HG03097 (cell line): ENCODE measurements around the gene CCDC106.

ENCODE experiments used
- ATAC-seq: cut with Tn5 transposase; IDR thresholded peaks from one replicate; pipeline ENCODE4 v1.9.1; 2021; ENCODE audit not compliant: unreplicated experiment, low FRiP score

CCDC106 gene

DNA sequence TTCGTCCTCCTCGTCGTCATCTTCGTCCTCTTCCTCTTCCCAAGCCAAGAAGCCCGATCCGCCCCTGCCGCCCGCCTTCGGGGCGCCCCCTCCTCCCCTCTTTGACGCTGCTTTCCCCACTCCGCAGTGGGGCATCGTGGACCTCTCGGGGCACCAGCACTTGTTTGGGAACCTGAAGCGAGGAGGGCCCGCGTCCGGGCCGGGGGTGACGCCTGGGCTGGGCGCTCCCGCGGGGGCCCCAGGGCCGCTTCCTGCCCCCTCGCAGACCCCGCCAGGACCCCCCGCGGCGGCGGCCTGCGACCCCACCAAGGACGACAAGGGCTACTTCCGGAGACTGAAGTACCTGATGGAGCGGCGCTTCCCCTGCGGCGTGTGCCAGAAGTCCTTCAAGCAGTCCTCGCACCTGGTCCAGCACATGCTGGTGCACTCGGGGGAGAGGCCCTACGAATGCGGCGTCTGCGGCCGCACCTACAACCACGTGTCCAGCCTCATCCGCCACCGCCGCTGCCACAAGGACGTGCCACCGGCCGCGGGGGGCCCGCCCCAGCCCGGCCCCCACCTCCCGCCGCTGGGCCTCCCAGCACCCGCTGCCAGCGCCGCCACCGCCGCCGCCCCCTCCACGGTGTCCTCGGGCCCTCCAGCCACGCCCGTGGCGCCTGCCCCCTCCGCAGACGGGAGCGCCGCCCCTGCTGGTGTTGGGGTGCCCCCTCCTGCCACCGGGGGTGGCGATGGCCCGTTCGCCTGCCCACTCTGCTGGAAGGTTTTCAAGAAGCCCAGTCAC, 33.9 kb upstream of the CCDC106 start:
- ATAC-seq = no peak

DNA sequence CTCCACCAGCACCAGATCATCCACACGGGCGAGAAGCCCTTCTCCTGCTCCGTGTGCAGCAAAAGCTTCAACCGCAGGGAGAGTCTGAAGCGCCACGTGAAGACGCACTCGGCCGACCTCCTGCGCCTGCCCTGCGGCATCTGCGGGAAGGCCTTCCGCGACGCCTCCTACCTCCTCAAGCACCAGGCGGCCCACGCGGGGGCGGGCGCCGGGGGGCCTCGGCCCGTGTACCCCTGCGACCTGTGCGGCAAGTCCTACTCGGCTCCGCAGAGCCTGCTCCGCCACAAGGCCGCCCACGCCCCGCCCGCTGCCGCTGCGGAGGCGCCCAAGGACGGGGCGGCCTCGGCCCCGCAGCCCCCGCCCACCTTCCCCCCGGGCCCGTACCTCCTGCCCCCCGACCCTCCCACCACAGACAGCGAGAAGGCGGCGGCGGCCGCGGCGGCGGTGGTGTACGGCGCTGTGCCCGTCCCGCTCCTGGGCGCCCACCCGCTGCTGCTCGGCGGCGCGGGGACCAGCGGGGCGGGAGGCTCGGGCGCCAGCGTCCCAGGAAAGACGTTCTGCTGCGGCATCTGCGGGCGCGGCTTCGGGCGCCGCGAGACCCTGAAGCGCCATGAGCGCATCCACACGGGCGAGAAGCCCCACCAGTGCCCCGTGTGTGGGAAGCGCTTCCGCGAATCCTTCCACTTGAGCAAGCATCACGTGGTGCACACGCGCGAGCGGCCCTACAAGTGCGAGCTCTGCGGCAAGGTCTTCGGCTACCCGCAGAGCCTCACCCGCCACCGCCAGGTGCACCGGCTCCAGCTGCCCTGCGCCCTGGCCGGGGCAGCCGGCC, 33.1 kb upstream of the CCDC106 start:
- no peak for ATAC-seq

DNA sequence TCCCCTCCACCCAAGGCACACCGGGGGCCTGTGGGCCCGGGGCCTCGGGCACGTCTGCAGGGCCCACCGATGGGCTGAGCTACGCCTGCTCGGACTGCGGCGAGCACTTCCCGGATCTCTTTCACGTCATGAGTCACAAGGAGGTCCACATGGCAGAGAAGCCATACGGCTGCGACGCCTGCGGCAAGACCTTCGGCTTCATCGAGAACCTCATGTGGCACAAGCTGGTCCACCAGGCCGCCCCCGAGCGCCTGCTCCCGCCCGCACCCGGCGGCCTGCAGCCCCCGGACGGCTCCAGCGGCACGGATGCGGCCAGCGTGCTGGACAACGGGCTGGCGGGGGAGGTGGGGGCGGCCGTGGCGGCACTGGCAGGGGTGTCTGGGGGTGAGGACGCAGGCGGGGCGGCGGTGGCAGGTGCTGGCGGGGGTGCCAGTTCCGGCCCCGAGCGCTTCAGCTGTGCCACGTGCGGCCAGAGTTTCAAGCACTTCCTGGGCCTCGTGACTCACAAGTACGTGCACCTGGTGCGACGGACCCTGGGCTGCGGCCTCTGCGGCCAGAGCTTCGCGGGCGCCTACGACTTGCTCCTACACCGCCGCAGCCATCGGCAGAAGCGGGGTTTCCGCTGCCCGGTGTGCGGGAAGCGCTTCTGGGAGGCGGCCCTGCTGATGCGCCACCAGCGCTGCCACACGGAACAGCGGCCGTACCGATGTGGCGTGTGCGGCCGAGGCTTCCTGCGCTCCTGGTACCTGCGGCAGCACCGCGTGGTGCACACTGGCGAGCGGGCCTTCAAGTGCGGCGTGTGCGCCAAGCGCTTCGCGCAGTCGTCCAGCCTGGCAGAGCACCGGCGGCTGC, 32.2 kb upstream of the CCDC106 start:
- ATAC-seq = no peak

DNA sequence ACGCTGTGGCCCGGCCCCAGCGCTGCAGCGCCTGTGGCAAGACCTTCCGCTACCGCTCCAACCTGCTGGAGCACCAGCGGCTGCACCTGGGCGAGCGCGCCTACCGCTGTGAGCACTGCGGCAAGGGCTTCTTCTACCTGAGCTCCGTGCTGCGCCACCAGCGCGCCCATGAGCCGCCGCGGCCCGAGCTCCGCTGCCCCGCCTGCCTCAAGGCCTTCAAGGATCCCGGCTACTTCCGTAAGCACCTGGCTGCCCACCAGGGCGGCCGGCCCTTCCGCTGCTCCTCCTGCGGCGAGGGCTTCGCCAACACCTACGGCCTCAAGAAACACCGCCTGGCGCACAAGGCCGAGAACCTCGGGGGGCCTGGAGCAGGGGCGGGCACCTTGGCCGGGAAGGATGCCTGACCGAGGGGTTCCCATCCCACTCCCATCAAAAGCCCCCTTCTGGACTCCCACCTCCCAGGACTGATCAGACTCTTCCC, 31.6 kb upstream of the CCDC106 start:
- no peak for ATAC-seq

DNA sequence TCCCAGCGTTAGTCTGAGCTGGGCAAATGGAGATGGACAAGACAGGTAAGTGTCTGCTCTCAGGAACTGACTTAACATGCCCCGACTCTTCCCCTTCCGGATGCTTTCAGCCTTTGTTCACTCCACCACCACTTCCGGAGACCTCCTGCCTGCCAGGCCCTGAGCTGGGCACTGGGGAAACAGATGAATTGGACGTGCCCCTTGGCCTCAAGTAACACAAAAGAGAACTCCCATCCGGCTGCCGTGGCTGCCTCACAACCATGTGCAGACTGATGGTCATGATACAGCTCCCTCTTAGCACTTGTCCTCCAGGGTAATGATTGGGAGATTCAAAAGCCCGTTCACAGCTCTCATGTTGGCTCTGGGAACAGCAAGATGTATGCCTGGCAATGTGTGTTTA, 30.6 kb upstream of the CCDC106 start:
- no peak for ATAC-seq

DNA sequence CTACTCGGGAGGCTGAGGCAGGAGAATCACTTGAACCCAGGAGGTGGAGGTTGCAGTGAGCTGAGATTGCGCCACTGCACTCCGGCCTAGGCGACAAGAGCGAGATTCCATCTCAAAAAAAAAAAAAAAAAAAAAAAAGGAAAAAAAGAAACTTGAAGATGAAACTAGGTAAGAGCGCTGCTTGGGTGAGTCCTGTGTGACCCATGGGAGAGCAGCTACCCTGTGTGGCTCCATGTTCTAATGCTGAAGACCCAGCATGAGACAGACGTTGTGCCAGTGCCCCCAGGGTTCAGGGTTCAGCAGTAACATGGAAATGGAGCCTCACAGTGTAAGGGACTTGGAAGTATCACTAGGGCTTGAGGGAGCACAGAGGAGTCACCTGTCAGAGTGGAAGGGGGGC, 29.6 kb upstream of the CCDC106 start:
- no peak for ATAC-seq

DNA sequence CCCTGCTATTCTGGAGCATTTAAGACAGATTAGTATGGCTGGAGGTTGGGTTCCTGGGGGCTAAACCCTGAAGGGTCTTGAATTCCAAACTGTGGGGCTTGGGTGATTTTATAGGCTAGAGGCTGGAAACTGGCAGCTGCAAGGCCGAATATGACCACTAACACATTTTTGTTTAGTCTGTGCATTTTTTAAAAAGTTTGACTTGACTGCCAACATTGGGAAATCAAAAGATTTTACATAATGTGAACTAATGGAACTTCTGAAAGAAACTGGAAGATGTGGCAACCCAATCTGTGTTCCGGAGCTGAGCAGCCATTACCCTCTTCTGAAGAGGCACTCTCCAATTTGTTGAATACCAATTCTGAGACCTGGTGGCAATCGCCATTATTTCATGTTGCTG, 28.7 kb upstream of the CCDC106 start:
- ATAC-seq = no peak

DNA sequence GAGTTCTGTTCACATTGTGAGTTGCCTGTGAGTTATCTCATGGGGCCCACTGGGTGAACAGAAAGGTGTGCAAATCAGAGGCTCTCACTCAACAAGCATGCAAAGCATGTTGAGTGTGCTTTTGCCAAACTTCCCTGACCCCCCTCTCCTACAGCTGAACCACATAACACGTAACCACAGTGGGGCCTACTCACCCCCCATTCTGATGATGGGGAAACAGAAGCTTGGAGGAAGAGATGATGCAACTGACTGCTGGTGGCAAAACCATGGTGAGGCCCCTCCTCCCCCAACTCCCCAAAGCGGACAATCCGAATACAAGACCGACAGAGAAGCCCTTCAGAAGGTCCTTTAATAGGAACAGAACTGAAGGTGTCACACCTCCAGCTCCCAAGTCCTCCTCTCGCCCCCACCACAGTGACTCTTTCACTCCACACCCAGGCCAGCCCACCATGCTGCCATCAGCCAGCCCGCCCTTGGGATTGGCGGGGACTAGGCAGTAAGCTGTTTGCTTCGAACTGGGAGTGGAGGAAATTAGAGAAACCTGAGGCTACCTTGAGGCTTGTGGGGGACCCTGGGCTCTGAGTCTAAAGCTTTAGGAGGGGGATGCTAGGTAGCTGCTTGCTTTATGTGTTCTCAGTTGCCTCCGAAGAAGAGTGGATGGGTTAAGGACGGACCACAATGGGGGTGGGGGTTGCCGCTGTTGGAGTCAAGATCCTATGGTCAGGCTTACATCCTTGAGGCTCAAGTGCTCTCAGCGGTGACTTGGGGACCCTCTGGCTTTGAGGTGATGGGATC, 27.4 kb upstream of the CCDC106 start:
- no peak for ATAC-seq

DNA sequence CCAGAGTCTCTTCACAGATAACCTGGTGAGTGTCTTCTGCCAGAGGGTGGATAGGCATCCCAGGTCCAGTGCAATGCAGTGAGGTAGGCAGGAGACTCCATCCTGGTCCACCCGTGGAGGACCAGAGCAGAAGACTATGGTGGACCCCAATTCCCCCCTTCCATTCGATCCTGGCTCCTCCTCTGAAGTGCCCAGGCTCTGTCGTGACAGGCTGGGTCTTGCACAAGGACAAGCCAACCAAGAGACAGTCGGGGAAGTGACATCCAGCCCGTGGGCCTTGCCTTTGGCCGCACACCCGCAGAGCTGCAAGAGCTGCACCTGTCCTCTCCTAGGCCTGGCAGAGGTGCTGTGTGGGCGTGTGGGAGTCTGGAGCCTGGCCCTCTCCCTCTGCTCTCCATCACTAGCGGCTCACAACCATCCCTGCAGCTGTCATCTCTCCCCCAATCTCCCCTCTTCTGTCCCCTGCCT, 26.8 kb upstream of the CCDC106 start:
- ATAC-seq = no peak

DNA sequence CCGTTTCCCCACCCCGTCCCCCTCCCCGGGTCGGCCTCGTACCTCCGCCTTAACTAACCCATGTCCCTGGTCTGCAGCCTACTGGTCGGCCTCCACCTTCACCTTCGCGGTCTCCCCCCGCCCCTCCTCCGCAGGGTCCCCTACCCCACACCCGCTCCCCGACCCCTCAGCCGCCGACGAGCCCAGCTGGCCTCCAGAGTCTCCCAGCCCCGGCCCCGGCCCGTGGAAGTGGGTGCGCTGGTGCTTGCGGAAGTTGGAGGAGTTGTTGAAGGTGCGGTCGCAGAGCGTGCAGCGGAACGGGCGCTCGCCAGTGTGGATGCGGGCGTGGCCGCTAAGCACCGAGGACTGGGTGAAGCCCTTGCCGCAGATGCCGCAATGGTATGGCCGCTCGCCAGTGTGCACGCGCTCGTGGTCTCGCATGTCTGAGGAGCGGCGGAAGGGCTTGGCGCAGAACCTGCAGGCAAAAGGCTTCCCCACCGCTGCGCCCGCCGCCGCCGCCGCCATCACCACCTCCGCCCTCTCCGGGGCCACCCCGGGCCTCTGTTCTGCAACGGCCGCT, 26.3 kb upstream of the CCDC106 start:
- no peak for ATAC-seq

DNA sequence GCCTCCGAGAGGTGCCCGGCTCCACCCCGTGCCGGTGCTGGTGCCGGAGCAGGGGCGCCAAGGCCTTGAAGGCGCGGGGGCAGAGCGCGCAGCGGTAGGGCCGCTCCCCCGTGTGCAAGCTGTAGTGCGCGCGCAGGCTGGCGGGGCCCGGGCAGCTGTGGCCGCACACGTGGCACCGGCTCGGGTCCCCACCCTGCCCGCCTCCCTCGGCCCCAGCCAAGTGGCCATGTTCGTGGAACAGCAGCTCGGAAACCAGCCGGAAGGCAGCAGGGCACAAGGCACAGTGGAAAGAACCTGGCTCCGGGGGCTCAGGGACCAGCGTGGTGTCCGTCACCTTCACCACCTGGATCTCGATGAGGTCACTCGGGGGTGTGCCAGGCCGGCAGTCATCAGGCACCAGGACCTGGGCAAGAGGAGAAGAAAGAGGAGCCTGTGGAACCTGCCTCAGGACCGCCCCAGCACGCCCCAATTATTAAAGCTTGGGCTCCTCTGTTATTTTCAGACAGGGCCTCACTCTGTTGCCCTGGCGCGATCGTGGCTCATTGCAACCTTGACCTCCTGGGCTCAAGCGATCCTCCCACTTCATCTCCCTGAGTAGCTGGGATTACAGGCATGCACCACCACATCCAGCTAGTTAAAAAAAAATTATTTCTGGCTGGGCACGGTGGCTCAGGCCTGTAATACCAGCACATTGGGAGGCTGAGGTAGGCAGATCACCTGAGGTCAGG, 25.6 kb upstream of the CCDC106 start:
- ATAC-seq = no peak

DNA sequence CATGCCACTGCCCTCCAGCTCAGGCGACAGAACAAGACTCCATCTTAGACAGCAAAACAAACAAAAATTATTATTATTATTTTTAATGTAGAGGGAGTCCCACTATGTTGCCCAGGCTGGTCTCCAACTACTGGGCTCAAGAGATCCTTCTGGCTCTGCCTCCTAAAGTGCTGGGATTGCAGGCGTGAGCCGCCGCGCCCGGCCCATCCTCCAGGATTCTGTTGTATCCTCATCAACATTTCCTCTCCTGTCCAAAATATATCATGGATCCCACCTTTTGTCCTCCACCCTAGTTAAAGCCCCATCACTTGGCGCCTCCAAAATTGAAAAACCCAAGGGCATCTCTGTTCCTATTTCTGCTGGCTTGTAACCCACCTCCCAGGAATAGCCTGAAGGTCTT, 24.9 kb upstream of the CCDC106 start:
- ATAC-seq = no peak

DNA sequence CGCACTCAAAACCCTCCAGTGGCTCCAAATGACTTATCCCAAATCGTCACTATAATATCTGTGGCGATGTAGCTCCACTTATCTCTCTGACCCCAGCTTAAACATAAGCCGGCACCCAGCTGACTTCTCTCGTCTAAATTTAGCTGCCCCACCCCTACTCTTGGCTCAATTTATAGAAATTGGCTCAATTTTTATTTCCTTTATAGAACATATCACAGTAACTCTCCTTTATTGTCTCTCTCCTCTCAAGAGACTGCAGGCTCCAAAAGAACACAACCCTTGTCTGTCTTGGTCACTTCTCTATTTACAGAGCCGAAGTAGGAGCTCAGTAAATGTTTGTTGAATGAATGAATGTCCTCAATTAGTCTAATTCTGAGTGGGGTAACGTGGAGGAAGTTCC, 24.5 kb upstream of the CCDC106 start:
- ATAC-seq = no peak

DNA sequence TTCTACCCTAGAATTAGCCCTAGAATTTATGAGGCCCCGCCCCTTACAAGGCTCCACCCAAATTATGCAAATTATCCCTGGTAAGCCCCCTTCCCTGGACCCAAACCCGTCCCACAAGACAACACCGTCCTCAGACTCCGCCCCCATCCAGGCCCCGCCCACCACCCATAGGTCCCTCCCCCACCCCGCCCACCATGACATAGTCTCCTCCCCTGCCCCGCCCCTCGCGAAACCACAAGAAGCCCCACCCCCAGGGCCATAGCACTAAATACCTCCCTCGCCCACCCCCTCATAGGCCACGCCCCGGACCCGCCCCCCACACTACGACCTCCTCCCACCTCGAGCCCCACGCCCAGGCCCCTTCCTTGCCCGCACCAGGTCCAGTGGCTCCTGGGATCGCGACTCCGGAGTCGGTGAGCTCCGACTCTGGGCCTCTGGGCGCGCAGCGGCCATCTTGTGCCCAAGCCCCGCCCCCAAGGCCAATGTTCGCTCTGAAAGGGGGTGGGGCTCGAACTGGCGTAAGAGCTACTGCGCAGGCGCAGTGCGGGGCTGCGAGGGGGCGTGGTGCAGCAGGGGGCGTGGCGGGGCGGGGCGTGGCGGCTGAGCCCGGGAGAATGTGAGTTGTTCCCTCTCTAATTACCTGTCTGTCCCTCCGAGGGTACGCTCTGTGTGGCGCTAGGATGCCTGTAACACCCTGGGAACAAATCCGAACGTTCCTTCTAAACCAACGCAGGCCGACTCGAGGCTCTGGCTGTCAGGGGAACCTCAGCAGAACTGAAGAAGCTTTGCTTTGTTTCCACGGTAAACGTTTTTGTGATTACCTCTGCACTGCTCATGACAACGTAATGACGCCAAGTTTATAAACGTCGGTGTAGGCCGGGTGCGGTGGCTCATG, 23.7 kb upstream of the CCDC106 start, which contains the start of gene ZNF784:
Gene ZNF784, minus strand, starts transcription at position 458 of the 895 bp plus-strand sequence. Its CDS starts 5 bp downstream, at position 453.
- peak; percentile 54 for ATAC-seq

DNA sequence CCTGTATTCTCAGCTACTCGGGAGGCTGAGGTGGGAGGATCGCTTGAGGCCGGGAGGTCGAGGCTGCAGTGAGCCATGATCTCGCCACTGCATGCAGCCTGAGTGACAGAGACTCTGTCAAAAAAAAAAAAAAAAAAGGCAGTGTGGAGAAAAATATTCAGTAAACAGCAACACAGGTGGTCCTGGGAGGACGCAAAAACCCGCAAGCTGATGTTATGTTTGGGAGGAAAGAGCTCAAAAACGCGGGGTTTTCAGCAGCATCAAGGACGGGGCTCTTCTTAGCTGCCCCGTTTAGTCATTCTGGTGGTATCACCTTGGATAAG, 23.0 kb upstream of the CCDC106 start:
- ATAC-seq = no peak

DNA sequence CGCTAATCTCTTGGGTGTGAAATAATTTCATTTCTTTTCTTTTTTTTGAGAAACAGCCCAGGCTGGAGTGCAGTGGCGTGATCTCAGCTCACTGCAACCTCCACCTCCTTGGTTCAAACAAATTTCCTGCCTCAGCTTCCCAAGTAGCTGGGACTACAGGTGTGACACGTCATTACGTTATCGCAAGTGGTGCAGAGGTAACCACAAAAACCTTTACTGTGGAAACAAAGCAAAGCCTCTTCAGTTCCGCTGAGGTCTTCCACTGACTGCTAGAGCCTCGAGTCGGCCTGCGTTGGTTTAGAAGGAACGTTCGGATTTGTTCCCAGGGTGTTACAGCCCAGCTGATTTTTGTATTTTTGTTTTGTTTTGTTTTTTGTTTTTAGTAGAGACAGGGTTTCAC, 21.7 kb upstream of the CCDC106 start:
- ATAC-seq = no peak

DNA sequence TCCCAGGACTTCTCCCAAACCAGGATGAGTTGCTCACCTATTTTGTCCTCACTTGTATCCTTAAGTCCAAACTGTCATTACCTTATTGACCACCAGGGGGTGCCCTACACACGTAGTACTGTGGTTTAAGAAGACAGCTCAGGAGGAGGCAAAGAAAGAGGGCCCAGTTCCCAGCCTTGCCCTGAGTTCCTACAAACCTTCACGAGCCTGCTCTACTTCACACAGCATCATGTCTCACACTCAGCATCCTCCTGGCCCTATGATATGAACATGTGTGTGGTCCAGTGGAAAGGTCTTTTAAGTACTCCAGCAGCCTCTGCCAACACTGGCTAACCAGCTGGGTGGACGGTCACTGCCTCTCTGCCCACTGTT, 15.6 kb upstream of the CCDC106 start:
- no peak for ATAC-seq

DNA sequence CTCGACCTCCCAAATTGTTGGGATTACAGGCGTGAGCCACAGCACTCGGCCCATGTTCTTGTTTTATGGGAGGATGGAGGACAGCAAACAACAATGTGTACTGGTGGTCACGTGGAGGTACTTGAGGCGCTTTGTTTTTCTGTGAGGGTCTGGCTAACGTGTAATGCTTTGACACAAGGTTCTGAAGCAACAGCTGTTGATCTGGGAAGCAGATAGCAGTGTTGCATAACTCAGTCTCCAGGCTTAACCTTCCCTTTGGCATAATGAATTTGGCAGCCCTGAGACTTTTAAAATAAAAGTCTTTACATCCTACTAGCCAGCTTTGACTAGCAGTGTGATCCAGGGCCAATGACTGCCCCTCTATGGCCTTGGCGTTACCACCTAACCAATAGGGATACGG, 14.2 kb upstream of the CCDC106 start:
- ATAC-seq = no peak
